Measurements from ENCODE around the gene CYSTM1.
"Not testable (repeated sequence)": the region's sequence is repeated elsewhere in the genome, so short reads cannot be mapped to it uniquely, and the experiment has no call there.

Gene CYSTM1

DNA sequence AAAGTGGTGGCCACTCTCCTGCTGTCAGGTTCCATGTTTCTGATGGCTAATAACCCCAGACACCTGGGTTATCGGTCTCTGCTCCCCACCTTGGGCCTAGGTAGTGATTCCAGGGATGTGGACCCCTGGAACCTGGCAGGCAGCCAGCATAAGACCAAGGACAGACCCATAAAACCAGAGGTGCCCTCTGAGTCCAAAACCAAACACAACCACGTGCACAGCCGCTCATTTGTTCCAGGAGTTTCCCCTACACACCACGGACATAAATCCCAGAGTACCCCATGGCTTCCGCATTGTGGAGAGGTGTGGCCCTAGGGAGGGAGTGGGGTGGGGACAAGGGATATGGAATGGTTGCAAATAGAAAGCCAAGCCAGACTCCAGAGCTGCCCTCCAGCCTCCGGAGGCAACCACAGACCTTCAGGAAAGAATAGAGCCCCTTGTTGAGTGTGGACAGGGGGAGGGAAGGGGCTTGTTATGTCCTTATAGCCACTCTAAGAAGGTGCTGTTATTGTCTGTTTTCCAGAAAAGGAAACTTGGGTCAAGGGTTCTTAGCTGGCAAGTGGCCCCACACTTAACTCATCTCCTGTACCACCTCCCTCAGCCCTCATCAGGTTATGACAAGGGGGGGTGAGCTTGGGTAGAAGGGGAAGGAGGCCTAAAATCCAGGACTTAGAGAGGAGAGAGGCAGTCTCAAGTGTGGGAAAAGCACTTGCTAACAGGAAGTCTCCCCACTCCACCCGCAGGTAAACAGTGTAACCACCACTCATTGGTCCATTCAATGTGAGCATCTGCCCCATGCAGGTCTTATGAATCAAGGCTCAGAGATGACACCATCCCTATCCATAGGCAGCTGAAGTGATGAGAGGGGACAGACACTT lies 23.6 kb upstream of the CYSTM1 start:
- DNase-seq: no peak

- no peak for DNase-seq
Measured at GRCh38 chr5:140152022-140152999, 22.7 kb upstream of the CYSTM1 start.

DNA sequence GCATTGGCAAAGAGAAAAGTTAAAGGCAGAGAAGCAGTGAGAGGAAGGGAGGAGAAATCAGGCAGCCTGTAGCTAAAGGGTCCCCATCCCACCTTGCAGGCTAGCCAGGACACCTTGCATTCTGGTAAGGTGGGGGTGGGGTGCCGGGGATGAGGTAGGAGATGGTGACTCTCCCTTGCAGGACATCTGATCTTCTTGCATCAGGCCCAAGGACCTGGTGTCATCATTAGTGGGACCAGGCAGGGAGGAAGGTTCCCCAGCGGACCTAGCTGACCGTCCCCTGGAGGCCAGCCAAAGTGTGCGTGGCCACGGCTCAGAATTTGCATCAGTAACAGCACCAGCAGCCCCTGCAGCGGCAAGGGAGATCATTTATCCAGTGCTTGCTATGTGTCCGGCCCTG lies 21.7 kb upstream of the CYSTM1 start:
- no peak for DNase-seq

- no peak for DNase-seq
Measured at GRCh38 chr5:140153905-140154304, 21.1 kb upstream of the CYSTM1 start.

DNA sequence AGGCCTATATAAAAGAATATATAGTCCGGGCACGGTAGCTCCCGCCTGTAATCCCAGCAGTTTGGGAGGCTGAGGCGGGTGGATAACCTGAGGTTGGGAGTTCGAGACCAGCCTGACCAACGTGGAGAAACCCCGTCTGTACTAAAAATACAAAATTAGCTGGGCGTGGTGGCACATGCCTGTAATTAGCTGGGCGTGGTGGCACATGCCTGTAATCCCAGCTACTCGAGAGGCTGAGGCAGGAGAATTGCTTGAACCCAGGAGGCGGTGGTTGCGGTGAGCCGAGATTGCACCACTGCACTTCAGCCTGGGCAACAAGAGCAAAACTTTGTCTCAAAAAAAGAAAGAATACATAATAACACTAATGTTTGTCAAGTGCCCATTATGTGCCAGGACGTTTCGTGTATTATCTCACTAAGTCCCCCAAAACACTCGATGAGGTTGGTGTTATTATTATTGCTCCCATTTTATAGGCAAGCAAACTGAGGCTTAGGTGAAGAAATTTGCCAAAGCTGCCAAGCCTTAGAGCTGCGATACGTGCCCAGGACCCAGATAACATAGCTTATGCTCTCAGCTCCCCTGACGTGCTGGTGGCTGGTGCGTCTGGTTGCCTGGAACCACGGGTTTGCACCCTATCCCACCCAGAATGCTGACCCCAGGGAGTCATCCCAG lies 20.1 kb upstream of the CYSTM1 start:
- DNase-seq: not testable (repeated sequence)

- DNase-seq: peak; percentile 89
Measured at GRCh38 chr5:140157032-140157781, 17.8 kb upstream of the CYSTM1 start.

GRCh38 chr5:140159014-140159927 lies 15.7 kb upstream of the CYSTM1 start:
- DNase-seq: no peak

DNA sequence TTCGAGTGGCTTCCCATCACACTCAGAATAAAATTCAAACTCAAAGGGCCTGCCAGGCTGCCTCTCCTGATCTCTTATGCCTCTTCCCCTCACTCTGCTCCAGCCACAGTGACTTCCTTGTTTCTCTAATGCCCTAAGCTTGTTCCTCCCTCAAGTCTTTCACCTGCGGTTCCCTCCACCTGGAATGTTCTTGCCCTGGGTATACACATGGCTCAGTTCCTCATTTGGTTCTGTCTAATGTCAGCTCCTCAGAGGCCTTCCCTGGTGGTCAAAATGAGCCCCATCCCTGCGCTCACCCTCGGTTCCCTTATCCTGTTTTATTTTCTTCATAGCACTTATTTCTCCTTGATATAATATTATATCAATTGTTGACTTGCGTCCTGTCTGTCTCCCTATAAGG lies 12.7 kb upstream of the CYSTM1 start:
- no peak for DNase-seq

- DNase-seq: no peak
Measured at GRCh38 chr5:140162781-140163180, 12.2 kb upstream of the CYSTM1 start.

DNA sequence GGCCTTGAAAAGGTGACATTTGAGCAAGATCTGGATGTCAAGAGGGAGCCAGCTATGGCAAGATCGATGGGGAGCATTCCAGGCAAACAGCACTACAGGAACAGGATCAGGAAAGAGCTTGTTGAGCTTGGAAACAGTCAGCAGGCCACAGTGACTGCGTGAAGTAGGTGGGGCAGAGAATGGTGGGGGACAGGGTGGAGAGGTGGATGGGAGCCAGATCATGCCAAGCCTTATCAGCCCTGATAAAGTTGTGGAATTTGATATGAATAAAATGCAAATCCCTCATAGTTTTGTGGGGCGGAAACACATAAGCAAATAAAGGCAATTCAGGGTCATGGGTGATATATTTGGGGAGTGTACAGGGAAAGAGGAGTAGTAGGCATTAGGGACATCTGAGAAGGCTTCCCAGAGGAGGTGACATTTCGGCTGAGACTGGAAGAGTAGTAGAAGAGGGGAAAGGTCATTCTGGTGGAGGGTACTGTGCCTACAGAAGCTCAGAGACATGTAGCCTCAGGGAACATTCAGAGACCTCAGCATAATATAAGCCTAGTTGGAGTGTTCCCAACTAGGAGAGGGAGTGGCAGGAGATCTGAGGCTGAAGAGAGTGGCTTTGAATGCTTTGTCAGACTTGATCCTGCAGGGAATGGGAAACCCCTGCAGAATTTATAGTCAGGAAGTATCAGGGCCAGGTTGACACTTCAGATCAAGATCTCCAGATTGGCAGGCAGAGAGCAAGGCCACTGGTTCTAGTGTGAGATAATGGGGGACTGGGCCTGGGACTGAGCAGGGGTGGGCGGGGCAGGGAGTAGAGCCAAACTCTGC lies 9.7 kb upstream of the CYSTM1 start:
- no peak for DNase-seq

GRCh38 chr5:140165923-140166270 lies 9.1 kb upstream of the CYSTM1 start:
- no peak for DNase-seq

DNA sequence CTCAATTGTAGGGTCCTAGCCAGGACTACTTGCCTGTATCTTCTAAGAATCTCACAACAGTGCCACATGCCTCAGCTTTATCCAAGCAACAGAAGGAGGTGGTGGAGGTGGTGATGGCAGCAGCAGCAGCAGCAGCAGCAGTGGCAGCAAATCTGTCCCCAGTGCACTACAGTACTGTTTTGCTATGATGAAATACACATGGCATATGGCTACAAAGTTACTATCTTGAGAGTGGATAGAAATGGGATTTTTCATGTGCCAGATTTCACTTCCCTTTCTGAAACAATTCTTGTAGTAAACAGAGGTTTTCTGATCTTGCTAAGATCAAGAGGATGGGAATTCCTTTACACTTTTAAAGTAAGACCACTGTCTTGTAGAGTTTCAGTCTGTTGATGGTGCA lies 8.1 kb upstream of the CYSTM1 start:
- no peak for DNase-seq

GRCh38 chr5:140168371-140168770 lies 6.6 kb upstream of the CYSTM1 start:
- DNase-seq: no peak

DNA sequence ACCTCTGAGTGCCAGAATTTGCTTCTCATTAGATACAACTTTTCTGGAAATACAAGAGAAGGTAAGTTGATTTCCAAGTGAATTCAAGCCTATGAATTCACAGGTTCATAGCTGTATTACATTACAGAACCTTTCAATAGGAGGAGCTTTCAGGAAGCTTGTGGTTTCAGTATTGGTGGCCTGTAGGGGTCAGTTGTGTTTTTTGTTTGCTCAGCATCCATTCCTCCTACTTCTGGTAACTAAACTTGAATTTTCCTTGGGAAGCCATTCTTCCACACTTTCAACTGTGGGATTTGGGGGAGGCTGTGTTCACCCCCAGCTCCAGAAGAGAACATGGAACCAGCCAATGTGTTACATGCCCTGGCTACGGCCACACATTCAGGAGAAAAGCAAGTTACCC lies 5.6 kb upstream of the CYSTM1 start:
- no peak for DNase-seq

- DNase-seq: no peak
Measured at GRCh38 chr5:140172483-140172882, 2.5 kb upstream of the CYSTM1 start.

- no peak for DNase-seq
Measured at GRCh38 chr5:140174014-140174413, 974 bp upstream of the CYSTM1 start.

DNA sequence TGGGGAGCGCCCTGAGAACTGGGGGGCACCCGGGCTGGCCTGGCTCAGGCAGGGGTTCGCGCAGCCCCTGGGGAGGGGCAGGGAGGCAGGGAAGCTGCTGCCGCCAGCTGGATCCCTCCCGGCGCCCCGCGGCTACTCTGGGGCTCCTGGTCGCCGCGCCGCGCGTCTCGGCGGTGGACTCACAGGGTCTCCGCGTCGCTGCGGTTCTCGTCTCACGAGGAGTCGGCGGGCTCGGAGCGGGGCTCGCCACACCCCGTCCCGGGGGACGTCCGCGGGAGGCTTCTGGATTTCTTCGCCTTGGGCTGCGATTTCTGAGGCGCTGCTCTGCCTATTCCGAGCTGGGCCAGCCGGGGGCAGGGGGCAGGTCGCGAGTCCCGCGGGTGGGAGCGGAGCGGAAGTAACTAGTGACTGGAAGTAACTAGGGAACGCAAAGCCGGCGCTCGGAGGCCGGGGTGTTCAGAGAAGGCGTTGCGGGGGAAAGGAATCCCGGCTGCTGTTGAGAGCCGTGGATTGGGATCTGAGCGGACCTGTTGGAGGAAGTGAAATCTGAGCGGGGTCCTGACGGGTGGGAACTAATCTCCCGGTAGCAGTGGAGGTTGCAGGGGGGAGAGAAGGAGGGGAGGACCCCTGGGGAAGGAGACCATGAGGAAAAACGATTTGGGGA lies 511 bp downstream of the CYSTM1 start:
- DNase-seq: peak; percentile 83

DNA sequence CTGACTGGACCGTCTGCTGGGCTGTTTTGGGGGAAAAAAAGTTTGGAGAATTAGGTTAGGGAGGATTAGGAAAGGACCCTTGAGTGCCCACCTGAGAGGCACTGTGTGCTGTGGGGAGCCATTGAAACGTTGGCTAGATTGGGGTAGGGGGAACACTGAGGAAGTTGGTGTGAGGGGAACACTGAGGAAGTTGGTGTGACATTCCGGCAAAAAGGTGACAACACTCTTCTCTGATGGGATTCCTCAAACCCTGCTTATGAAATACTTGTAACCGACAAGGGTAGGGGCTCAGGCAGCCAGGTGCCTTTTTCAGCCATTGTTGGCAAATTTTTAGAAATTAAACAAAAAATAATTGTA lies 1.0 kb downstream of the CYSTM1 start:
- DNase-seq: no peak

DNA sequence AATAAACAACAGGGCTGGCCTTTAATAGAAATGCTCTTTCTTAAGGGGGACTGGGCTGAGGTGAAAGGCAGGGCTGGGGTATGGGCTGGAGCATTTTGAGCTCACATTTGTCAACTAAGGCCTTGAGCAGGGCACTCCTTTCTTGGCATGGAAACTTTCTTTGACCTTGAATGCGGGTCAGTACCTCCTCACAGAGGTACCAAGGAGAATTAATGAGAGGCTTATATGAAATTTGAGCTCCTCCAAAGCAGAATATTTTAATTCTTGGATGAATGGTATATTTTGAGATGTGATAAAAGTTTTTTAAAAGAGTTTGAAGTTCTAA lies 3.1 kb downstream of the CYSTM1 start:
- no peak for DNase-seq

GRCh38 chr5:140178482-140179116 lies 3.6 kb downstream of the CYSTM1 start:
- DNase-seq: no peak

Data from NCI-H82 (cell line).